SK-N-SH (cell line): Measurements from ENCODE around the gene CHSY3. TPM values are rescaled to one million over a fixed set of nuclear protein-coding genes. Genes with fewer than 3 reads are reported as not detected.

Source experiments
- CTCF ChIA-PET: fragments of 300-600, 350-600 bp; formaldehyde crosslinking; extraction: SDS; loops from one replicate; lab custom pipeline; 2021; lab: Yijun Ruan, JAX
- POLR2A ChIA-PET: fragments of 350-600 bp; sonication (Branson Sonifier 250); formaldehyde crosslinking; extraction: SDS; loops from one replicate; lab custom pipeline; 2020; ENCODE audit warnings: antibody characterized with exemption, inconsistent platforms; lab: Yijun Ruan, JAX
- DNase-seq: peaks from one replicate; pipeline ENCODE4 v3.0.0; 2012
- H2AFZ ChIP-seq: fragments of 200-600 bp; sonication (generic); 2 replicates; pipeline ENCODE4 v1.8.1; 2016; ENCODE audit warnings: antibody characterized with exemption, mild to moderate bottlenecking, low read depth
- H3F3A ChIP-seq: fragments of 200-600 bp; sonication (generic); replicated peaks from 2 replicates; pipeline ENCODE3; 2016; ENCODE audit warnings: antibody characterized with exemption, mild to moderate bottlenecking; ENCODE audit not compliant: insufficient read depth
- H3K27ac ChIP-seq, 2 experiments: fragments of 200-500 bp in 1 of 2; fragments of 200-600 bp in 1 of 2; sonication (Bioruptor generic) in 1 of 2; sonication (generic), shearing (Covaris generic) in 1 of 2; 2 replicates each; pipeline versions ENCODE4 v1.5.1 to v1.6.1; 2014 to 2016; ENCODE audit warnings: low read depth in 2 of 2, inconsistent platforms in 1 of 2, low read length in 1 of 2, mild to moderate bottlenecking in 1 of 2, mixed read lengths in 1 of 2
- H3K27me3 ChIP-seq: fragments of 200-600 bp; sonication (generic), shearing (Covaris generic); 2 replicates; pipeline ENCODE4 v1.6.1; 2016; ENCODE audit warnings: mixed run types; ENCODE audit not compliant: insufficient read depth
- H3K36me3 ChIP-seq, 2 experiments: fragments of 200-500 bp in 1 of 2; fragments of 200-600 bp in 1 of 2; sonication (Bioruptor generic) in 1 of 2; sonication (generic) in 1 of 2; replicated peaks in 1 of 2; 2 replicates each; pipeline versions ENCODE3 to v1.5.1; 2014 to 2016; ENCODE audit warnings: low read length in 1 of 2, mild to moderate bottlenecking in 1 of 2; ENCODE audit not compliant: insufficient read depth in 2 of 2, control insufficient read depth in 1 of 2
- H3K4me1 ChIP-seq, 2 experiments: fragments of 200-500 bp in 1 of 2; fragments of 200-600 bp in 1 of 2; sonication (Bioruptor generic) in 1 of 2; sonication (generic), shearing (Covaris generic) in 1 of 2; 2 replicates each; pipeline versions ENCODE4 v1.5.1 to v1.6.1; 2014 to 2016; ENCODE audit warnings: low read depth in 1 of 2, low read length in 1 of 2, mixed run types in 1 of 2; ENCODE audit not compliant: insufficient read depth in 2 of 2, control insufficient read depth in 1 of 2
- H3K4me2 ChIP-seq: fragments of 200-600 bp; sonication (generic), shearing (Covaris generic); 2 replicates; pipeline ENCODE4 v1.6.1; 2017; ENCODE audit warnings: mixed run types
- H3K4me3 ChIP-seq, 2 experiments: fragments of 200-500 bp in 1 of 2; fragments of 200-600 bp in 1 of 2; sonication (Bioruptor generic) in 1 of 2; sonication (generic), shearing (Covaris generic) in 1 of 2; 2 replicates each; pipeline versions ENCODE4 v1.5.1 to v1.8.1; 2014 to 2016; ENCODE audit warnings: low read depth in 2 of 2, inconsistent platforms in 1 of 2, low read length in 1 of 2, mild to moderate bottlenecking in 1 of 2, mixed read lengths in 1 of 2, moderate library complexity in 1 of 2
- H3K79me2 ChIP-seq: fragments of 200-600 bp; sonication (generic); 2 replicates; pipeline ENCODE4 v1.8.1; 2017; ENCODE audit warnings: mild to moderate bottlenecking; ENCODE audit not compliant: insufficient read depth
- H3K9ac ChIP-seq: fragments of 200-600 bp; sonication (generic); 2 replicates; pipeline ENCODE4 v1.6.1; 2017; ENCODE audit warnings: mixed run types
- H3K9me2 ChIP-seq: fragments of 200-600 bp; sonication (generic); 2 replicates; pipeline ENCODE4 v1.6.1; 2017; ENCODE audit warnings: mixed run types
- H3K9me3 ChIP-seq: fragments of 200-600 bp; sonication (generic); 2 replicates; pipeline ENCODE4 v1.6.1; 2017; ENCODE audit warnings: mixed run types, mild to moderate bottlenecking, moderate library complexity
- H4K20me1 ChIP-seq: fragments of 200-600 bp; sonication (generic); 2 replicates; pipeline ENCODE4 v1.6.1; 2017; ENCODE audit warnings: mild to moderate bottlenecking, mixed run types; ENCODE audit not compliant: insufficient read depth
- CHD2 ChIP-seq: fragments of 150-350 bp; IDR thresholded peaks from 2 replicates; pipeline ENCODE4 v1.6.1; 2018; ENCODE audit warnings: low read length; ENCODE audit not compliant: partially characterized antibody
- ELF1 ChIP-seq: IDR thresholded peaks from 2 replicates; pipeline ENCODE4 v1.4.0; 2012
- EP300 ChIP-seq, 2 experiments: IDR thresholded peaks; 2 replicates each; pipeline versions ENCODE4 v1.4.0 to v1.6.1; 2012; ENCODE audit warnings: borderline replicate concordance in 1 of 2, low read depth in 1 of 2, low read length in 1 of 2
- EZH2phosphoT487 ChIP-seq: fragments of 200-600 bp; sonication (generic); IDR thresholded peaks from 2 replicates; pipeline ENCODE4 v1.6.1; 2017; ENCODE audit warnings: low read depth, mixed run types, mild to moderate bottlenecking, antibody characterized with exemption, moderate library complexity, borderline replicate concordance
- FOXM1 ChIP-seq: IDR thresholded peaks from 2 replicates; pipeline ENCODE4 v1.4.0; 2012; ENCODE audit warnings: low read depth, mild to moderate bottlenecking
- GABPA ChIP-seq: IDR thresholded peaks from 2 replicates; pipeline ENCODE4 v1.4.0; 2012; ENCODE audit warnings: low read depth, mild to moderate bottlenecking
- JUND ChIP-seq: IDR thresholded peaks from 2 replicates; pipeline ENCODE4 v1.4.0; 2012
- MEF2A ChIP-seq: IDR thresholded peaks from 2 replicates; pipeline ENCODE4 v1.4.0; 2012; ENCODE audit warnings: low read depth, borderline replicate concordance
- NFIC ChIP-seq: IDR thresholded peaks from 2 replicates; pipeline ENCODE4 v1.4.0; 2012; ENCODE audit warnings: borderline replicate concordance
- NRF1 ChIP-seq: IDR thresholded peaks from 2 replicates; pipeline ENCODE4 v1.6.1; 2012; ENCODE audit warnings: low read depth, mild to moderate bottlenecking, low read length
- POLR2AphosphoS5 ChIP-seq: IDR thresholded peaks from 2 replicates; pipeline ENCODE4 v1.6.1; 2012; ENCODE audit warnings: low read depth, low read length
- RAD21 ChIP-seq: IDR thresholded peaks from 2 replicates; pipeline ENCODE4 v1.6.1; 2012; ENCODE audit warnings: mild to moderate bottlenecking, low read length
- SIN3A ChIP-seq: IDR thresholded peaks from 2 replicates; pipeline ENCODE4 v1.6.1; 2012; ENCODE audit warnings: low read depth, mild to moderate bottlenecking, low read length, moderate library complexity, borderline replicate concordance
- SMC3 ChIP-seq: IDR thresholded peaks from 2 replicates; pipeline ENCODE4 v1.6.1; 2012; ENCODE audit warnings: low read depth, low read length, improper control_type of control experiment
- TCF12 ChIP-seq: IDR thresholded peaks from 2 replicates; pipeline ENCODE4 v1.4.0; 2012
- USF2 ChIP-seq: fragments of 150-350 bp; IDR thresholded peaks from 2 replicates; pipeline ENCODE4 v1.6.1; 2017; ENCODE audit warnings: antibody characterized with exemption, low read length, low read depth, borderline replicate concordance
- YY1 ChIP-seq: IDR thresholded peaks from 2 replicates; pipeline ENCODE4 v1.4.0; 2012; ENCODE audit warnings: low read depth, mild to moderate bottlenecking
- WGBS: methylation state at CpG from one replicate; pipeline ENCODE4 v1.1.6; 2017; ENCODE audit warnings: low lambda C conversion rate; 5-methylcytosine and 5-hydroxymethylcytosine counted together
- polyA plus RNA-seq, 3 experiments: library from polyadenylated mRNA; depleted of rRNA; stranded (reverse); fragments of >200 nt; gene quantifications; 2 replicates each; pipeline ENCODE4 v1.2.3, GENCODE V29; 2012
- TF ChIP-seq, protein P1 (sequence below): IDR thresholded peaks from 2 replicates; pipeline ENCODE4 v1.4.0; 2012; ENCODE audit warnings: low read depth, borderline replicate concordance
- TF ChIP-seq, protein P2 (sequence below): IDR thresholded peaks from 2 replicates; pipeline ENCODE4 v1.4.0; 2012; ENCODE audit warnings: low read depth

CHSY3 gene
- polyA plus RNA-seq, 1 of the 3 experiments (the other 2 are of a cell fraction): not detected

DNA sequence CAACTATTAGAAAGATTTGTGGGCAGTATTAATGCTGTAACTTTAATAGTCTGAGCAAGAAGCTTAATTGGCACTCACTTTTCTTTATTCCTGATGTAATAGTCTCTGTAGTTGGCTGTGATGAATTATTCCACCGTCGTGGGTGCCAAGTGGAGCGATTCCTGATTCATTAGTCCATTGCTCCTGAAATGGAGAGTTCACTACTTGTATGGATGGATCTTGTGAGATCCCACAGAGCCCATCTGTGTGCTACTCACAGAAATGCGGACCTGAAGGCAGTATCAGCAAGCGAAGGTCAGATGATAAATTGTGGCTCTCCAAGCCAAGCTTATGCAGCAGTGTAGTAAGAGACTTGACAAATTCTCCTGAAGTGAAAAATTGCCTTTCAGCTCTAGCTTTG is 212.2 kb downstream of the CHSY3 start:
- Histone ChIP-seq H3K4me3 (no peak overlapping the region), H3K27ac (no peak overlapping the region), H4K20me1 (no peaks in the 10 kb centered on the region), H3F3A (no peaks in the 10 kb centered on the region), H3K4me1 (no peaks in the 10 kb centered on the region), H2AFZ (no peak overlapping the region), H3K9me3 (no peaks in the 10 kb centered on the region), H3K4me2 (no peak overlapping the region), H3K9me2 (no peaks in the 10 kb centered on the region), H3K27me3 (peaks cover 5% of the 10 kb centered on the region), H3K9ac (no peak overlapping the region), H3K79me2 (no peaks in the 10 kb centered on the region), H3K36me3 (no peaks in the 10 kb centered on the region)
- TF ChIP-seq CHD2 (no peak), YY1 (no peak)
- ChIA-PET POLR2A (no interaction called here), CTCF (no interaction called here)
- DNase-seq: no peak
- 1% methylated on average over 5 of the region's 5 CpGs for WGBS

- Histone ChIP-seq H2AFZ (no peak overlapping the region), H3K79me2 (no peaks in the 10 kb centered on the region), H3K27me3 (peaks cover 5% of the 10 kb centered on the region), H3K27ac (no peak overlapping the region), H3K4me1 (no peaks in the 10 kb centered on the region), H3K36me3 (no peaks in the 10 kb centered on the region), H3K9me3 (no peaks in the 10 kb centered on the region), H3K9me2 (no peaks in the 10 kb centered on the region), H3F3A (no peaks in the 10 kb centered on the region), H4K20me1 (no peaks in the 10 kb centered on the region), H3K4me2 (no peak overlapping the region), H3K9ac (no peak overlapping the region), H3K4me3 (no peak overlapping the region)
- TF ChIP-seq FOXM1 (no peak), SIN3A (no peak), GABPA (no peak), POLR2AphosphoS5 (no peak), RAD21 (no peak), NRF1 (no peak), EZH2phosphoT487 (no peak), JUND (no peak), EP300 (IDR thresholded peaks at IDR 0.05; ENCODE audit: borderline replicate concordance in 1 of 2, low read depth in 1 of 2, low read length in 1 of 2) (no peak), SMC3 (no peak), NFIC (no peak), ELF1 (no peak)
- TF ChIP-seq, protein P1, sequence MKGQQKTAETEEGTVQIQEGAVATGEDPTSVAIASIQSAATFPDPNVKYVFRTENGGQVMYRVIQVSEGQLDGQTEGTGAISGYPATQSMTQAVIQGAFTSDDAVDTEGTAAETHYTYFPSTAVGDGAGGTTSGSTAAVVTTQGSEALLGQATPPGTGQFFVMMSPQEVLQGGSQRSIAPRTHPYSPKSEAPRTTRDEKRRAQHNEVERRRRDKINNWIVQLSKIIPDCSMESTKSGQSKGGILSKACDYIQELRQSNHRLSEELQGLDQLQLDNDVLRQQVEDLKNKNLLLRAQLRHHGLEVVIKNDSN: no peak
- no peak for DNase-seq
- POLR2A ChIA-PET: no interaction called here
- CTCF ChIA-PET: no interaction called here
- 0% methylated on average over 1 of the region's 1 CpG for WGBS
These were observed 212.7 kb downstream of the CHSY3 start for GRCh38 chr5:130116972-130117371.

DNA sequence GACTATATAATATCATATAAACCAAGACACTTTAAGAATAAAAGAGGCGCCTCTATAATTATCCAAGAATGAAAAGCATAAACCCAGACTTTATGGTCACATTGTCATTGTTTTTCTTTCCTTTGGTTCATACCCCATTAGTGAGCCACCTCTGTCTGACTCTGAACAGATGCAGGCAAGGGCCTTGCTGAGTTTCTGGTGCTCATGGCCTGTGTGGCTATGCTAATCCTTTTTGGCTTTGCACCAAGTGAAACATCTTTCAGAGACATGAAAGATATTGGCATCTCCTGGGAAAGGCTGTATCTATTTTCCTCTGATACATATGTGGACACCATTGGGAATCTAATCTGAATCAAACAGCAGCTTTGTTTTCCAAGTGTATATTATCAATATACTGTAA is 222.5 kb downstream of the CHSY3 start:
- no peaks in the 10 kb centered on the region for H4K20me1 ChIP-seq
- no peak overlapping the region for H3K27ac ChIP-seq
- H3K9me3 ChIP-seq: no peaks in the 10 kb centered on the region
- H3K4me3 ChIP-seq: no peak overlapping the region
- no peak overlapping the region for H3K4me2 ChIP-seq
- H3K79me2 ChIP-seq: no peaks in the 10 kb centered on the region
- H3F3A ChIP-seq: no peaks in the 10 kb centered on the region
- H2AFZ ChIP-seq: no peak overlapping the region
- ChIA-PET CTCF (no interaction called here), POLR2A (no interaction called here)
- no peak for DNase-seq
- no peak for TF ChIP-seq USF2
- TF ChIP-seq MEF2A: no peak
- TF ChIP-seq, protein P2, sequence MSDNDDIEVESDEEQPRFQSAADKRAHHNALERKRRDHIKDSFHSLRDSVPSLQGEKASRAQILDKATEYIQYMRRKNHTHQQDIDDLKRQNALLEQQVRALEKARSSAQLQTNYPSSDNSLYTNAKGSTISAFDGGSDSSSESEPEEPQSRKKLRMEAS: no peak
- TF ChIP-seq SMC3: no peak
- TF ChIP-seq TCF12: no peak
- no peak overlapping the region for H3K9ac ChIP-seq
- 19% methylated on average over 1 of the region's 1 CpG for WGBS
- H3K9me2 ChIP-seq: no peaks in the 10 kb centered on the region
- H3K27me3 ChIP-seq: peaks cover 8% of the 10 kb centered on the region; the same call in 1 of the 2 replicates
- no peaks in the 10 kb centered on the region for H3K4me1 ChIP-seq
- no peaks in the 10 kb centered on the region for H3K36me3 ChIP-seq
